Stimulated activated memory B cell treated with anti-CD40 and anti-IgM and Interleukin-4, amounts not matched to agents 10 μg/mL and 1 μg/mL and 100 μg/mL, for 72 hours (primary cell): ENCODE results near the gene CPXM1.

Experiments
- ATAC-seq: fragments of 150-1000 bp; cut with Tn5 transposase; 2 replicates; pipeline ENCODE4 v1.10.0; 2021
- H3K27ac Mint-ChIP-seq: one replicate; pipeline ENCODE4 v1.8.0; 2022; ENCODE audit warnings: mild to moderate bottlenecking, mixed read lengths
- H3K27me3 Mint-ChIP-seq: one replicate; pipeline ENCODE4 v1.8.0; 2022; ENCODE audit warnings: mixed read lengths
- H3K36me3 Mint-ChIP-seq: one replicate; pipeline ENCODE4 v1.8.0; 2022; ENCODE audit warnings: mixed read lengths
- H3K4me1 Mint-ChIP-seq: one replicate; pipeline ENCODE4 v1.8.0; 2022; ENCODE audit warnings: mixed read lengths
- H3K4me3 Mint-ChIP-seq: one replicate; pipeline ENCODE4 v1.8.0; 2022; ENCODE audit warnings: mild to moderate bottlenecking, moderate library complexity, mixed read lengths
- H3K9me3 Mint-ChIP-seq: one replicate; pipeline ENCODE4 v1.8.0; 2022; ENCODE audit warnings: mixed read lengths

CPXM1 gene

DNA sequence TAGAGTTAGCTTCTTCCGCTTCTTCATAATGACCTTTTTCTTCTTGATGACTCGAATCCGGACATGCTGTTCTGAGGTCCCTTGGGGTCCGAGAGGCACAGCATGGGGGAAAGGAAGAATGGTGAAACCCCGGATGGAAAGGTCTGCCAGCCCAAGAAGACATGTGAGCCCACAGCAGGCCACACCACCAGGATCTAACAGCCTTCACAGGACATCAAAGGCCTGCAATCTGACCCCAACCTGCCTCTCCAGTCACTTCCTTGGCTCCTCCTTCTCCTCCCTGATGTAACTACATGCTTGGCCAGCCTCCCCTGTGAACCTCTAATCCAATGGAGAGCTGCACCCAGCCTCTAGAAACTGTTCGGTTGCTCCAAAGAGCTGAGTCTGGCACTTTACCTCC lies 1.6 kb downstream of the CPXM1 start:
- no peak overlapping the region for H3K27ac Mint-ChIP-seq
- H3K9me3 Mint-ChIP-seq: no peaks in the 10 kb centered on the region
- H3K4me1 Mint-ChIP-seq: peaks cover 32% of the 10 kb centered on the region
- H3K4me3 Mint-ChIP-seq: no peak overlapping the region
- peaks cover 69% of the 10 kb centered on the region for H3K27me3 Mint-ChIP-seq
- ATAC-seq: peak; percentile 31
- no peaks in the 10 kb centered on the region for H3K36me3 Mint-ChIP-seq

DNA sequence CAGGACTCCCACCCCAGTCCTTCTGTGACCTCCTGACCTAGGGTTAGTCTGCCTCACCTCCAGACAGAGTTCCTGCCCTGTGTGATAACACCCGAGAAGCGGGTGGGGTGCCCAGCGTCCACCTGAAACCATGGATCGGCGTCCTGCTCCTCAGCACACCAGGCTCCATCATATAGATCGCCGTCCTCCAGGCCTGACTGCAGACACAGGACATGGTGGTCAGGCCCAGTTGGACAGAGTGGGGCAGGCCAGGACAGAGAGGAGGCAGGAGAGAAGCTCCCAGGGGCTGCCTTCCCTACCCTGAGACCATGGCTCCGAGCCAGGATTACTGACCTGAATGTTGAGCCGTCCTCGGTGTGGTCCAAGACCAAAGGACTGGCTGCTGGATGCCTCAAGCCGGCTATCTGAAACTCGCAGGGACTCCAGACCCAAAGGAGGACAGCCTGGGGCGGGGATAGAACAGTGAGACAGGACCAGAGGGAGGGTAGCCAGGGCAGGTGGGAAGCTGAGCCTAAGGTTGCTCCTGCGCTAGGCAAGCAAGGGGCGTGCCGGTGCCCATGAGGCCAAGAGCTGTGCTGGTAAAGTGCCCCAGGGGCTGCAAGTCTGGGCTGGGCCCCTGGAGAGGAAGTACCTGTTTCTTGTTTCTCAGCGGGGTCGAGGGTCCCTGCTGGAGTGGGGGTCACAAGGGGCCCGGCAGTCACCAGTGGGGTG lies 2.2 kb downstream of the CPXM1 start:
- Mint-ChIP-seq H3K27me3 (peaks cover 74% of the 10 kb centered on the region), H3K27ac (no peak overlapping the region), H3K4me3 (no peak overlapping the region), H3K9me3 (no peaks in the 10 kb centered on the region), H3K36me3 (no peaks in the 10 kb centered on the region), H3K4me1 (peaks cover 32% of the 10 kb centered on the region)
- ATAC-seq: no peak

DNA sequence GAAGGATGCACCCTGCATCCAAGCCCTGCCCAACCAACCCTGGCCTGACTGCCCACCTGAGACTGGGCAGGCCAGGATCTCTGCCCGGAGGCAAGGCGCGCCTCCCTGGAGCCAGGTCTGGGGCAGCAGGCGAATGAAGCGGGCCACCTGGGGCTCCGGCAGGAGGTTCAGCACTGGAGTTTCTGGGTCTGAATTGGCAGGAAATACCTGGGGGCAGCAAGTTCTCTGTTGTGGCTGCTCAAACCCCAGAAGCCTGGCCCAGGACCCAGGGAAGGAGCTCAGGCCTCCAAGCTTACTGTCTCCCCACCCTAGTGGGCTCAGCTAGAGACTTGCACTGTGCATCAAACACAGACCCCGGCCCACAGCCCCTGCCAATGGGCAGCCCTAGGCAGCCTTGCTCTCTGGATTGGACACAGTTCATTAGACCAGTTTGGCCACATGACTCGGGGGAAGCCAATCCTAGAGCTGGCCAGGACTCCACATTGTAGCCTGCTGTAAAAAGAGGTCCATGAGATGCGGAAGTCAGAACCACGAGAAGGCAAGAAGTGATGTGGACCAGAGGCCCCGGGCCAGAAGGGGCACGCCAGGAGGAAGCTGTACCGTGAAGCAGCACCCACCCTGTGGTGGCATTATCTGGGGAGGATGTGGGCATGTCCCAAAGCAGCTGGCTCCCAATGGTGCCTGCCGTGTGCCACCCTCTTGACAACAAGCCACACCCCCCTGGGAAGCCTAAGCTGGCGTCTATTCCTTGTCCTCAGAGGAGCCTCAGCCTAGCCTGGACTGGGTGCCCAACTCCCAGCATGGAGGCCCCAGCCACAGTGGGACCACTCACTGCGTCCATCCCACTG lies 3.1 kb downstream of the CPXM1 start:
- ATAC-seq: no peak
- no peaks in the 10 kb centered on the region for H3K36me3 Mint-ChIP-seq
- H3K27me3 Mint-ChIP-seq: peaks cover 77% of the 10 kb centered on the region
- no peaks in the 10 kb centered on the region for H3K9me3 Mint-ChIP-seq
- peaks cover 32% of the 10 kb centered on the region for H3K4me1 Mint-ChIP-seq
- H3K27ac Mint-ChIP-seq: no peak overlapping the region
- no peak overlapping the region for H3K4me3 Mint-ChIP-seq

DNA sequence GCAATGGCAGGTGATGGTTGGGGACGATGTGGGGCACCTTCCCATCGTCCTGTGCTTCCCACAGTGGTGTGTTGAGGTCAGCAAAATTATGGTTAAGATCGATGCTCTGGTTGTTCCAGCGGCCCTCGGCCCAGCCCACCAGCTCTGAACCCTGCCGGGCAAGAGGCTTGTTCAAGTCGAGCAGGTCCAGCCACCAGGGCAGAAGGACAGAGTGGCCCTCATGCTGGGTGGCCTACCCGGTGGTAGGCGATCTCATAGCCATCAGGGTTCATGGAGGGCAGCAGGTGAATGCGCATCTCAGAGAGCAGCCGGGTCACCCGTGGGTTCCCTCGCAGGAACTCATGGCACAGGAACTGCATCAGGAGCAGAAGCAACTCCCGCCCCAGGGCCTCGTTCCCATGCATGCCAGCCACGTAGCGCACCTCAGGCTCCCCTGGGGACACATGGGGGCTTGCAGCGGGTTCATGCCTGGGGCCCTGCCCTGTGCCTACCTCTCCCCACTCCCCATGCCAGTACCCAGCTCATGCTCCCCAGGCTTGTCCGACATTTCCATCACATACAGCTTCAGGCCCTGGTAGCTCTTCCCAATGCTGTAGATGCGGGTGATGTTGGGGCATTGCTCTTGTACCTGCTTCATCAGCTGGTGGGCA lies 4.3 kb downstream of the CPXM1 start:
- Mint-ChIP-seq H3K27ac (no peak overlapping the region), H3K9me3 (no peaks in the 10 kb centered on the region), H3K27me3 (peaks cover 81% of the 10 kb centered on the region), H3K4me1 (peaks cover 28% of the 10 kb centered on the region), H3K36me3 (no peaks in the 10 kb centered on the region), H3K4me3 (no peak overlapping the region)
- no peak for ATAC-seq

DNA sequence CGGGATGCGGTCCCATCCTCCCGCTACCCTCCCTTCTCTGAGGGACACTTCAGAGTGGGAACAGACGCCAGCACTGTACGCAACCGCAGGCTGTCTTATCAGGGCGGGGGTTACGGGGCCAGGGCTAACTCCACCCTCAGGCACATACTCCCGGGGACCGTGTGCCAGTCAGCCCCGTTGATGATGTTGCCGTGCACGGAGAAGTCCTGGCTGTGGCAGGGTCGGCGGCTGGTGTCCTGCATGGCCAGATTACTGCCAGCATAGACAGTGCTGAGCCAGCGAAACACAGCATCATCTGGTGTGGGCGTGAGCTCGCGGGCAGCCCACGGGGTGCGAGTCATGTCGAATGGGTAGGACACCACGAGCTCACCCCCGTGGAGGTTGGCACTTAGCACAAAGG lies 5.0 kb downstream of the CPXM1 start:
- peaks cover 21% of the 10 kb centered on the region for H3K4me1 Mint-ChIP-seq
- H3K27ac Mint-ChIP-seq: no peak overlapping the region
- peaks cover 80% of the 10 kb centered on the region for H3K27me3 Mint-ChIP-seq
- H3K36me3 Mint-ChIP-seq: no peaks in the 10 kb centered on the region
- H3K9me3 Mint-ChIP-seq: no peaks in the 10 kb centered on the region
- ATAC-seq: no peak
- no peak overlapping the region for H3K4me3 Mint-ChIP-seq

DNA sequence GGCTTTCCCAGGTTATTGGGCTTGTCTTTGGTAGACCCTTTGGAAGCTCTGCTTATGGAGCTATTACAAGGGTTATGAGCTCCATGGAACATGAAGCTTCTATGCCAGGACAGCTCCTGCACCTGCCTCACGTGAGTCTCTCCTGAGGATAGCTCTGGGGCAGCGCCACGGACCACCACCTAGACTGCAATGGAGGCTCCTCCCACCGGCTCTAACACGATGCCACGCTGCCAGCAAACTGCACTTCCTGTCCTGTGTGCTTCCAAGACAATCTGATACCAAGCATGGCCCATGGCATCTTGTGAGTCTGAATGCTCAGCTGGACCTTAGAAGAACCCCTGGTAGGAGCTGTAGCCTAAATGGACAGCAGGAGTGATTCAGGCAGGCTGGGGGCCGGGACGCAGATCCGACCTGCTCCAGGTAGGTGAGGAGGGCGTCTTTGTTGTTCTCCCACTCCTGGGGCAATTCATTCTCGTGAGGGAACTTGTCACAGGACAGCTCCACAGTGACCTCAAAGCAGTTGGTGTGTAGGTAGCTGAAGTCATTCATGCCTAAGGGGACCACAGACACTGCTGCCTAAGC lies 5.5 kb downstream of the CPXM1 start:
- H3K27me3 Mint-ChIP-seq: peaks cover 80% of the 10 kb centered on the region
- no peak overlapping the region for H3K4me3 Mint-ChIP-seq
- ATAC-seq: no peak
- H3K9me3 Mint-ChIP-seq: no peaks in the 10 kb centered on the region
- H3K27ac Mint-ChIP-seq: no peak overlapping the region
- H3K4me1 Mint-ChIP-seq: peaks cover 18% of the 10 kb centered on the region
- H3K36me3 Mint-ChIP-seq: no peaks in the 10 kb centered on the region

DNA sequence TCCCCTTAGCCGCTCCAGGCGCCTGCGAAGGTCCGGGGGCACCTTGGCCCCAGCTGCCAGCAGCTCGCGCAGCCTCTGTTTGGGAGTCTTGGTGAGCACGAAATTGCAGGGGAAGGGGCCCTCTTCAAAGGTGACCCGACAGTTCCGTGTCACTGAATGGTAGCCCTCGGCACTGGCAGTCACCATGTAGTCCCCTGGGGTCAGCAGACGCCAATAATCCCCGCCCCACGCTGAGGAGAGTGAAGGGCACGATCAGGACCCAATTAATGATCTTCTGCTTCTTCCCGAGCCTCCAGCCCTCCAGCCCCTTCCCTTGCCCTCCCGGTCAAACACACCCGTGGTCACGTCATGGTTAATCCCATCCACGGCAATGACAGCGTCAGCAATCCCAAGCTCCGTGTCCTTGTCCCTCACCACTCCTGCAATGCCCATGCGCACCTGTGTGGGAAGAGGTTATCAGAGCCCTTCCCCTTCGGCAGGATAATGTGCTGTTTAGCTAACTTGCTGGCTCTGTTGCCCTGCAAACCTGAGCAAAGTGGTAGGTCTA lies 6.2 kb downstream of the CPXM1 start:
- no peaks in the 10 kb centered on the region for H3K36me3 Mint-ChIP-seq
- no peaks in the 10 kb centered on the region for H3K9me3 Mint-ChIP-seq
- peaks cover 11% of the 10 kb centered on the region for H3K4me1 Mint-ChIP-seq
- peaks cover 77% of the 10 kb centered on the region for H3K27me3 Mint-ChIP-seq
- no peak for ATAC-seq
- no peak overlapping the region for H3K27ac Mint-ChIP-seq
- H3K4me3 Mint-ChIP-seq: no peak overlapping the region

DNA sequence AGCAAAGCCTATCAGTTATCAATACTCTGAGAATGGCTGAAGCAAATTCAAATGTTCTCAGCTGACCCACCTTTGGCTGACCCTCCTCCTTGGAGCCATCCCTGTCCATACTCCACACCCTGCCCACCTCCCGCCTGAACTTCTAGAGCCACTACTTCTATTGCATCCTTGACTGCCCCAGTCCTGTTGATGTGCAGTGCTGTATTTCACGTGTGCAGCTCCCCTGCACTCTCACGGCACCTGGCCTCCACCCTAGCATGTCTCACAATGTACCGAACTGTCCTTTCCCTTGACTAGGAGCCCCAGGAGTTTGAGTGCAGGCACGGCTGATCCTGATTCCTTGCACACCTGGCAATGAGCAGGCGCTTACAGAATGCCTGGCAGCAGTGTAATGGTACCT lies 7.0 kb downstream of the CPXM1 start:
- ATAC-seq: no peak
- no peak overlapping the region for H3K4me3 Mint-ChIP-seq
- H3K36me3 Mint-ChIP-seq: no peaks in the 10 kb centered on the region
- no peak overlapping the region for H3K27ac Mint-ChIP-seq
- H3K27me3 Mint-ChIP-seq: peaks cover 77% of the 10 kb centered on the region
- no peaks in the 10 kb centered on the region for H3K9me3 Mint-ChIP-seq
- peaks cover 5% of the 10 kb centered on the region for H3K4me1 Mint-ChIP-seq

DNA sequence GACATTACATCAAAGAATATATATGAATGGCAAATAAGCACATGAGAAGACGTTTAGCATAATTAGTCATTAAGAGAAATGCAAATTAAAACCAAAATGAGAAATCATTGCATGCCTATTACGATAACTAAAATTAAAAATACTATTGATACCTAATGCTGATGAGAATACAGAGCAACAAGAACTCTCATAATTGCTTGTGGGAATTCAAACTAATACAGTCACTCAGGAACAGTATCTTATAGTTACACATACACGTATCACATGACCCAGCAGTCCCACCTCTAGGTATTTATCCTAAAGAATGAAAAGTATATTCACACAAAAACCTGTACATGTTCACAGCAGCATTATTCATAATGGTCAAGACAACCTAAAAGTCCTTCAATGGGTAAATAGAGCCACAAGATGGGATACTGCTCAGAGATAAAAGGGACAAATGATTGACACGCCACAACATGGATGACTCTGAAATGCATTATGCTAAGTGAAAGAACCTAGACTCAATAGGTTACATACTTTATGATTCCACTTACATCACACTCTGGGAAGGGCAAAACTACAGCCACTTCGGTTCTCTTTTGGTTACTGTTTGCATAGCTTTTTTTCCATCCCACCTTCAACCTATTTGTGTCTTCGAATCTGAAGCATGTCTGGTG lies 16.4 kb downstream of the CPXM1 start:
- H3K4me3 Mint-ChIP-seq: no peak overlapping the region
- ATAC-seq: no peak

DNA sequence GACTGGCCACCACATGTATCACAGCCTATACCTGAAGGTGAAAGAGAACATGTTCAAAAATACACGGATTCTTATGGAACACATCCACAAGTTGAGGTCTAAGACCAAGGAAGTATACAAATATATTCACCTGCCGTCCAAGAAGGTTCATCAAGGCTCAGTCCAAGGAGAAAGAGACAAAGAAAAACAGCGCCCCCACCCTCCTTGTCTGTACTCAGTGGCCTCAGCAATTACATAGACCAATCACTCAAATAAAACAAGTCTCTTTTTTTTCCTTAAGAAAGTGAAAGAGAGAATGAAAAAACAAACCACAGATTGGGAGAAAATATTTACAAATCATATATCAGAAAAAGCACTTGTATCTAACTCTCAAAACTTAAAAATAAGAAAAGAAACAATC lies 19.5 kb downstream of the CPXM1 start:
- no peak overlapping the region for H3K4me3 Mint-ChIP-seq
- no peaks in the 10 kb centered on the region for H3K36me3 Mint-ChIP-seq
- peaks cover 58% of the 10 kb centered on the region for H3K27me3 Mint-ChIP-seq
- no peak for ATAC-seq
- no peak overlapping the region for H3K27ac Mint-ChIP-seq
- no peaks in the 10 kb centered on the region for H3K4me1 Mint-ChIP-seq
- peaks cover 4% of the 10 kb centered on the region for H3K9me3 Mint-ChIP-seq

More for the DNA sequence above, 16.4 kb downstream of the CPXM1 start:
- Mint-ChIP-seq H3K36me3 (no peaks in the 10 kb centered on the region), H3K9me3 (peaks cover 5% of the 10 kb centered on the region), H3K27ac (no peak overlapping the region), H3K27me3 (peaks cover 50% of the 10 kb centered on the region), H3K4me1 (no peaks in the 10 kb centered on the region)

DNA sequence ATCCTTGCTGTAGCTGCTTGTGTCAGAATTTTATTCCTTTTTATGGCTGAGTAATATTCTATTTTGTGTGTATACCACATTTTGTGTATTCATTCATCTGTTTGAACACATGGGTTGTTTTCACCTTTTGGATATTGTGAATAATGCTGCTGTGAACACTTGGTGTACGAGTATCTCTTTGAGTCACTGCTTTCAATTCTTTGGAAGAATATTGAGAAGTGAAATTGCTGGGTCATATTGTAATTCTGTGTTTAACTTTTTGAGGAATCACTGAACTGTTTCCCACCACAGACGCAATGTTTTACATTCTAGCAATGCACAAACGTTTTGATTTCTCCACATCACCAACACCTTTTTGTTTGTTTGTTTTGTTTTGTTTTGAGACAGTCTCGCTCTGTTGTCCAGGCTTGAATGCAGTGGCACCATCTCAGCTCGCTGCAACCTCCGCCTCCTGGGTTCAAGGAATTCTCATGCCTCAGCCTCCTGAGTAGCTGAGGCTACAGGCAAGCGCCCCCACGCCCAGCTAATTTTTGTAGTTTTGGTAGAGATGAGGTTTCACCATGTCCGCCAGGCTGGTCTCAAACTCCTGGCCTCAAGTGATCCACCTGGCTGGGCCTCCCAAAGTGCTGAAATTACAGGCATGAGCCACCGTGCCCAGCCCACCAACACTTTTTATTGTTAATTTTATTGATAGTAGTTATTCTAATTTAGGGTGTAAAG lies 21.7 kb downstream of the CPXM1 start:
- peak; percentile 62 for ATAC-seq
- peaks cover 58% of the 10 kb centered on the region for H3K27me3 Mint-ChIP-seq
- no peaks in the 10 kb centered on the region for H3K4me1 Mint-ChIP-seq
- H3K27ac Mint-ChIP-seq: no peak overlapping the region
- H3K4me3 Mint-ChIP-seq: no peak overlapping the region
- H3K36me3 Mint-ChIP-seq: no peaks in the 10 kb centered on the region
- peaks cover 6% of the 10 kb centered on the region for H3K9me3 Mint-ChIP-seq

DNA sequence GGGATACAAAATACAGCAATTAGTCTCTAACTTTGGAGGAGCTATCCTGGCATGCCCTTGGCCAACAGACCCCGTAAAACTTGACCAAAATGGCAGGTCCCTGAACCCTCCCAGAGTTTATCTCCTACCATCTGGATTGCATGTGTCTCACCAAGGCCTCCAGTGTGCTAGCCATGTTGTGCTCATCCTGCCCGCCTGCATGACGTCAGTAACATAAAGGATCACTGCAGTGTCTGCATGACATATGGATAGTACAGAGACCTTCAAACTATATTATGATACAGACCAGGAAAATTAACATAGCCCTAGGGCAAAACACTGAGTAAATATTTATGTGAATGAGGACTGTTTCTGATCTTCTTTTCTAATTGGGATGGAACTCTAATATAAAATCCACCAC lies 25.3 kb downstream of the CPXM1 start:
- no peak for ATAC-seq
- H3K27ac Mint-ChIP-seq: no peak overlapping the region
- no peaks in the 10 kb centered on the region for H3K36me3 Mint-ChIP-seq
- peaks cover 8% of the 10 kb centered on the region for H3K4me1 Mint-ChIP-seq
- peaks cover 62% of the 10 kb centered on the region for H3K27me3 Mint-ChIP-seq
- no peak overlapping the region for H3K4me3 Mint-ChIP-seq
- peaks cover 6% of the 10 kb centered on the region for H3K9me3 Mint-ChIP-seq

DNA sequence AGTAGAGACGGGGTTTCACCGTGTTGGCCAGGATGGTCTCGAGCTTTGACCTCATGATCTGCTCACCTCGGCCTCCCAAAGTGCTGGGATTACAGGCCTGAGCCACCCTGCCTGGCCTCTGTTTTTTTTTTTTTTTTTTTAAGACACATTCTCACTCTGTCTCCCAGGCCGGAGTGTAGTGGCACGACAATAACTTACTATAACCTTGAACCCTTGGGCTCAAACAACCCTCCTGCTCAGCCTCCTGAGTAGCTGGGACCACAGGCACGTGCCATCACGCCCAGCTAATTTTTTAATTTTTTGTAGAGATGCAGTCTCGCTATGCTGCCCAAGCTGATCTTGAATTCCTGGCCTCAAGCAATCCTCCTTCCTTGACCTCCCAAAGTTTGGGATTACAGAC lies 26.6 kb downstream of the CPXM1 start:
- ATAC-seq: no peak
- Mint-ChIP-seq H3K27me3 (peaks cover 76% of the 10 kb centered on the region), H3K9me3 (peaks cover 6% of the 10 kb centered on the region), H3K4me3 (no peak overlapping the region), H3K27ac (no peak overlapping the region), H3K4me1 (peaks cover 8% of the 10 kb centered on the region), H3K36me3 (no peaks in the 10 kb centered on the region)

DNA sequence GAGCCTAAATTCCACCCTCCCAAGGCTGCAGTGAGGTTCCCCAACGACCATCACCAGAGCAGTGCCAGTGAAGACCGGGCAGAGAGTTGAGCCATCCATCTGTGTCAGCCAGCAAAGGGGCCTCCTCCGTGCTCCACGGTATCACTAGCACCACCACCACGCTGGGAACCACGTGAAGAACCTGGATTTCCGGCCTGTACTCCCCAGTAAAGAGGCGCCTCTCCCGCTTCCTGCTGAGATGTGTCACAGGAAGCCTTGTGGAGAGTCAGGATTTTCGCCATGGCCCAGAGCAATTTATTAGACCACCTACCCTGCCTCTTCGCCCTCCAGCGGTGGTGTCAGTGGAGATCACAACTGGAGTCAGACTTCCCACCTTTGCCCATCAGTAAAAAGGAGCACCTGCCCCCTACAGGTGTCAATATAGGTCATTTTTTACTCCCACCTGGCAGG lies 28.8 kb downstream of the CPXM1 start:
- no peak overlapping the region for H3K27ac Mint-ChIP-seq
- H3K4me1 Mint-ChIP-seq: peaks cover 8% of the 10 kb centered on the region
- H3K36me3 Mint-ChIP-seq: no peaks in the 10 kb centered on the region
- no peak overlapping the region for H3K4me3 Mint-ChIP-seq
- H3K9me3 Mint-ChIP-seq: peaks cover 3% of the 10 kb centered on the region
- no peak for ATAC-seq
- peaks cover 79% of the 10 kb centered on the region for H3K27me3 Mint-ChIP-seq
